Omental fat pad (tissue), 4 donors: Measurements from ENCODE around the gene DLG5. TPM values are rescaled to one million over a fixed set of nuclear protein-coding genes. Genes with fewer than 3 reads are reported as not detected.

ENCODE experiments used
- ATAC-seq: fragments of 150-250 bp; one replicate; pipeline ENCODE4 v1.9.1; 2016; ENCODE audit warnings: mild to moderate bottlenecking, moderate library complexity; ENCODE audit not compliant: low FRiP score
- DNase-seq: peaks from one replicate; pipeline ENCODE4 v3.0.0-alpha.2; 2019; ENCODE audit warnings: low spot score
- CTCF ChIP-seq, 3 donors: fragments of 450-650 bp; IDR thresholded peaks; one replicate each; pipeline ENCODE4 v1.5.1; 2016 to 2017; ENCODE audit warnings: antibody characterized with exemption in 3 of 3, mild to moderate bottlenecking in 3 of 3, moderate library complexity in 2 of 3
- total RNA-seq, 4 donors: library from RNA; depleted of rRNA; stranded (reverse); fragments of >200 nt; gene quantifications; one replicate each; pipeline ENCODE4 v1.1.0, GENCODE V29; 2016

DLG5 gene
- total RNA-seq, 4 donors from 2014 or later, result 28.1 to 42.7 (median 38.3) TPM

GRCh38 chr10:77867124-77867719 is 59.3 kb downstream of the DLG5 start:
- ATAC-seq (no peak), DNase-seq (no peak)
- TF ChIP-seq CTCF (IDR thresholded peaks at IDR 0.05), result no peak

GRCh38 chr10:77866598-77866997 is 60.0 kb downstream of the DLG5 start:
- no peak for TF ChIP-seq CTCF (IDR thresholded peaks at IDR 0.05)
- DNase-seq (no peak), ATAC-seq (no peak)

GRCh38 chr10:77865580-77866324 is 60.8 kb downstream of the DLG5 start:
- ATAC-seq, result peak; percentile 46

GRCh38 chr10:77864151-77864851 is 62.3 kb downstream of the DLG5 start:
- TF ChIP-seq CTCF (IDR thresholded peaks at IDR 0.05), result no peak
- DNase-seq (no peak), ATAC-seq (no peak)

More at GRCh38 chr10:77865580-77866324, 60.8 kb downstream of the DLG5 start:
- no peak for TF ChIP-seq CTCF (IDR thresholded peaks at IDR 0.05)
- DNase-seq, result no peak

GRCh38 chr10:77863446-77863845 is 63.1 kb downstream of the DLG5 start:
- ATAC-seq, result no peak
- DNase-seq, result no peak
- no peak for TF ChIP-seq CTCF (IDR thresholded peaks at IDR 0.05)

- no peak for DNase-seq
- TF ChIP-seq CTCF (IDR thresholded peaks at IDR 0.05), result no peak
- ATAC-seq, result no peak
Measured at GRCh38 chr10:77862595-77862994, 64.0 kb downstream of the DLG5 start.
